ES-I3 (cell line): ENCODE data around the gene TTC21B.

ENCODE experiments used
- H3K36me3 ChIP-seq: 2 replicates; pipeline ENCODE4 v1.6.1; 2013; ENCODE audit warnings: mild to moderate bottlenecking, low read length, control low read depth, moderate library complexity; ENCODE audit not compliant: insufficient read depth
- H3K4me1 ChIP-seq: 2 replicates; pipeline ENCODE4 v1.6.1; 2013; ENCODE audit warnings: mild to moderate bottlenecking, control low read depth, low read length; ENCODE audit not compliant: insufficient read depth
- H3K9ac ChIP-seq: 2 replicates; pipeline ENCODE4 v1.6.1; 2013; ENCODE audit warnings: low read depth, mild to moderate bottlenecking, low read length, moderate library complexity
- H3K9me3 ChIP-seq: 2 replicates; pipeline ENCODE4 v1.6.1; 2013; ENCODE audit warnings: mild to moderate bottlenecking, low read length, moderate library complexity; ENCODE audit not compliant: control insufficient read depth, insufficient read depth

The TTC21B gene

GRCh38 chr2:165952741-165953211 lies 800 bp downstream of the TTC21B start:
- no peaks in the 10 kb centered on the region for H3K36me3 ChIP-seq
- peak overlapping the region; percentile 94 for H3K9ac ChIP-seq
- peaks cover 11% of the 10 kb centered on the region for H3K4me1 ChIP-seq
- H3K9me3 ChIP-seq = no peaks in the 10 kb centered on the region

GRCh38 chr2:165952085-165952484 lies 1.5 kb downstream of the TTC21B start:
- Histone ChIP-seq H3K4me1 (peaks cover 11% of the 10 kb centered on the region), H3K36me3 (no peaks in the 10 kb centered on the region), H3K9me3 (no peaks in the 10 kb centered on the region), H3K9ac (no peak overlapping the region)

- no peak overlapping the region for H3K9ac ChIP-seq
- H3K9me3 ChIP-seq = no peaks in the 10 kb centered on the region
- H3K36me3 ChIP-seq = no peaks in the 10 kb centered on the region
- peaks cover 11% of the 10 kb centered on the region for H3K4me1 ChIP-seq
These were observed 3.1 kb downstream of the TTC21B start for GRCh38 chr2:165950438-165950837.

GRCh38 chr2:165941827-165942226 lies 11.7 kb downstream of the TTC21B start:
- no peaks in the 10 kb centered on the region for H3K36me3 ChIP-seq

GRCh38 chr2:165938237-165938636 lies 15.3 kb downstream of the TTC21B start:
- H3K36me3 ChIP-seq = no peaks in the 10 kb centered on the region; the same call in 1 of the 2 replicates
- H3K4me1 ChIP-seq = peaks cover 7% of the 10 kb centered on the region; the same call in 1 of the 2 replicates

More at GRCh38 chr2:165941827-165942226, 11.7 kb downstream of the TTC21B start:
- Histone ChIP-seq H3K4me1 (no peaks in the 10 kb centered on the region), H3K9ac (no peak overlapping the region), H3K9me3 (no peaks in the 10 kb centered on the region)

GRCh38 chr2:165933211-165933910 lies 20.2 kb downstream of the TTC21B start:
- H3K36me3 ChIP-seq = no peaks in the 10 kb centered on the region; the same call in 1 of the 2 replicates
- no peaks in the 10 kb centered on the region for H3K9me3 ChIP-seq
- peaks cover 10% of the 10 kb centered on the region for H3K4me1 ChIP-seq
- no peak overlapping the region for H3K9ac ChIP-seq

More at GRCh38 chr2:165938237-165938636, 15.3 kb downstream of the TTC21B start:
- no peak overlapping the region for H3K9ac ChIP-seq
- H3K9me3 ChIP-seq = no peaks in the 10 kb centered on the region

GRCh38 chr2:165927774-165928173 lies 25.8 kb downstream of the TTC21B start:
- H3K36me3 ChIP-seq = no peaks in the 10 kb centered on the region; the same call in 1 of the 2 replicates
- H3K9me3 ChIP-seq = no peaks in the 10 kb centered on the region
- H3K9ac ChIP-seq = no peak overlapping the region
- peaks cover 1% of the 10 kb centered on the region; the same call in 1 of the 2 replicates for H3K4me1 ChIP-seq

- Histone ChIP-seq H3K9me3 (no peaks in the 10 kb centered on the region), H3K36me3 (no peaks in the 10 kb centered on the region; the same call in 1 of the 2 replicates), H3K4me1 (no peaks in the 10 kb centered on the region), H3K9ac (no peak overlapping the region)
These were observed 26.2 kb downstream of the TTC21B start for GRCh38 chr2:165927353-165927752.

GRCh38 chr2:165924946-165925345 lies 28.6 kb downstream of the TTC21B start:
- Histone ChIP-seq H3K9me3 (no peaks in the 10 kb centered on the region), H3K4me1 (no peaks in the 10 kb centered on the region), H3K9ac (no peak overlapping the region), H3K36me3 (no peaks in the 10 kb centered on the region; the same call in 1 of the 2 replicates)

- Histone ChIP-seq H3K9ac (no peak overlapping the region), H3K9me3 (no peaks in the 10 kb centered on the region), H3K4me1 (no peaks in the 10 kb centered on the region), H3K36me3 (peaks cover 2% of the 10 kb centered on the region)
These were observed 32.8 kb downstream of the TTC21B start for GRCh38 chr2:165920748-165921147.

- H3K36me3 ChIP-seq = no peaks in the 10 kb centered on the region; the same call in 1 of the 2 replicates
- H3K9ac ChIP-seq = no peak overlapping the region
- H3K4me1 ChIP-seq = no peaks in the 10 kb centered on the region
- no peaks in the 10 kb centered on the region for H3K9me3 ChIP-seq
These were observed 39.9 kb downstream of the TTC21B start for GRCh38 chr2:165913636-165914035.

GRCh38 chr2:165911981-165912380 lies 41.6 kb downstream of the TTC21B start:
- no peaks in the 10 kb centered on the region for H3K9me3 ChIP-seq
- no peaks in the 10 kb centered on the region for H3K4me1 ChIP-seq
- no peaks in the 10 kb centered on the region; the same call in 1 of the 2 replicates for H3K36me3 ChIP-seq
- H3K9ac ChIP-seq = no peak overlapping the region

- Histone ChIP-seq H3K9ac (no peak overlapping the region), H3K9me3 (no peaks in the 10 kb centered on the region), H3K36me3 (no peaks in the 10 kb centered on the region; the same call in 1 of the 2 replicates), H3K4me1 (no peaks in the 10 kb centered on the region)
These were observed 42.3 kb downstream of the TTC21B start for GRCh38 chr2:165911231-165911630.

GRCh38 chr2:165909466-165909865 lies 44.1 kb downstream of the TTC21B start:
- Histone ChIP-seq H3K9ac (no peak overlapping the region), H3K36me3 (no peaks in the 10 kb centered on the region), H3K4me1 (no peaks in the 10 kb centered on the region), H3K9me3 (no peaks in the 10 kb centered on the region)

- Histone ChIP-seq H3K9ac (no peak overlapping the region), H3K36me3 (no peaks in the 10 kb centered on the region)
These were observed 47.7 kb downstream of the TTC21B start for GRCh38 chr2:165905854-165906253.

More at GRCh38 chr2:165905854-165906253, 47.7 kb downstream of the TTC21B start:
- no peaks in the 10 kb centered on the region for H3K9me3 ChIP-seq
- no peaks in the 10 kb centered on the region for H3K4me1 ChIP-seq
